Muscle of arm (tissue), 14 donors: ENCODE measurements around the gene GBP4. TPM values are rescaled to one million over a fixed set of nuclear protein-coding genes. Genes with fewer than 3 reads are reported as not detected.
A peak's percentile ranks its signal among the peaks of the same experiment; 100 is the strongest.
"Not testable (repeated sequence)": the region's sequence is repeated elsewhere in the genome, so short reads cannot be mapped to it uniquely, and the experiment has no call there.

Experiments used
- DNase-seq: peaks from one replicate; pipeline ENCODE4 v3.0.0-alpha.2; 2013
- long read RNA-seq, 11 donors: transcript quantifications; one replicate each; lab custom pipeline, GENCODE V29; 2026
- polyA plus RNA-seq, 12 donors: library from polyadenylated mRNA; unstranded; fragments of 120-200 nt; gene quantifications; one replicate each; pipeline ENCODE4 v1.2.1, GENCODE V29; 2013; ENCODE audit not compliant: insufficient read length in 12 of 12

Gene GBP4
- 1 to 10 TPM in 11 of 12 donors, not detected in 1; 3.2 to 5.4 (median 3.9) TPM for polyA plus RNA-seq
- long read RNA-seq, donor 1: 0 reads
- long read RNA-seq, donor 2: 0 reads
- long read RNA-seq, donor 3: 0 reads
- long read RNA-seq, donor 4: 0 reads
- long read RNA-seq, donor 5: 0 reads
- long read RNA-seq, donor 6: 0 reads
- long read RNA-seq, donor 7: 0 reads
- long read RNA-seq, donor 8: 0 reads
- long read RNA-seq, donor 9: 0 reads
- long read RNA-seq, donor 10: 0 reads
- long read RNA-seq, donor 11: 0 reads

GRCh38 chr1:89198491-89199072, at the start of gene GBP4:
GBP4 (minus strand) TSS chr1:89198942; CDS start chr1:89198834, 108 bp downstream.
- peak; percentile 28 for DNase-seq

- DNase-seq: no peak
Observed at GRCh38 chr1:89243046-89243445, 44.3 kb upstream of the GBP4 start.

GRCh38 chr1:89221341-89221740, 22.6 kb upstream of the GBP4 start:
- no peak for DNase-seq

GRCh38 chr1:89219851-89220250, 21.1 kb upstream of the GBP4 start:
- DNase-seq: not testable (repeated sequence)

- not testable (repeated sequence) for DNase-seq
Observed at GRCh38 chr1:89218941-89219340, 20.2 kb upstream of the GBP4 start.

GRCh38 chr1:89213347-89213746, 14.6 kb upstream of the GBP4 start:
- DNase-seq: no peak

GRCh38 chr1:89211035-89211634, 12.4 kb upstream of the GBP4 start:
- DNase-seq: no peak

- DNase-seq: no peak
Observed at GRCh38 chr1:89206373-89206772, 7.6 kb upstream of the GBP4 start.

GRCh38 chr1:89203166-89203565, 4.4 kb upstream of the GBP4 start:
- no peak for DNase-seq

GRCh38 chr1:89201106-89201794, 2.5 kb upstream of the GBP4 start:
- no peak for DNase-seq

GRCh38 chr1:89200663-89201062, 1.9 kb upstream of the GBP4 start:
- DNase-seq: no peak

- no peak for DNase-seq
Observed at GRCh38 chr1:89199525-89200031, 836 bp upstream of the GBP4 start.

- no peak for DNase-seq
Observed at GRCh38 chr1:89198081-89198480, 661 bp downstream of the GBP4 start.

GRCh38 chr1:89195476-89195875, 3.3 kb downstream of the GBP4 start:
- no peak for DNase-seq

- DNase-seq: no peak
Observed at GRCh38 chr1:89191314-89191713, 7.4 kb downstream of the GBP4 start.

- DNase-seq: no peak
Observed at GRCh38 chr1:89190017-89190416, 8.7 kb downstream of the GBP4 start.

GRCh38 chr1:89179343-89179742, 19.4 kb downstream of the GBP4 start:
- no peak for DNase-seq

GRCh38 chr1:89176971-89177370, 21.8 kb downstream of the GBP4 start:
- DNase-seq: no peak

- DNase-seq: no peak
Observed at GRCh38 chr1:89175601-89176256, 23.0 kb downstream of the GBP4 start, which contains the start of gene GBP7. GBP7 (minus strand) TSS chr1:89176003; CDS start chr1:89171935, 4,068 bp downstream.

- no peak for DNase-seq
Observed at GRCh38 chr1:89174491-89174890, 24.3 kb downstream of the GBP4 start.

GRCh38 chr1:89172468-89173143, 26.1 kb downstream of the GBP4 start:
- no peak for DNase-seq
